OCI-LY3 (cell line): ENCODE results near the gene ZSCAN25.

ENCODE experiments used
- CTCF ChIP-seq: fragments of 200-600, 300-600 bp; sonication (generic); IDR thresholded peaks from 2 replicates; pipeline ENCODE4 v1.5.1; 2014; ENCODE audit warnings: antibody characterized with exemption, low read length, low read depth
- EZH2phosphoT487 ChIP-seq: fragments of 200-600 bp; shearing (Covaris generic); IDR thresholded peaks from 2 replicates; pipeline ENCODE4 v1.6.1; 2018; ENCODE audit warnings: antibody characterized with exemption, mixed run types, low read depth

- TF ChIP-seq CTCF, result no peak
- no peak for TF ChIP-seq EZH2phosphoT487
These were observed 26.7 kb downstream of the ZSCAN25 start for GRCh38 chr7:99643464-99643863.
